ENCODE results near the gene ERC2.

The ERC2 gene

DNA sequence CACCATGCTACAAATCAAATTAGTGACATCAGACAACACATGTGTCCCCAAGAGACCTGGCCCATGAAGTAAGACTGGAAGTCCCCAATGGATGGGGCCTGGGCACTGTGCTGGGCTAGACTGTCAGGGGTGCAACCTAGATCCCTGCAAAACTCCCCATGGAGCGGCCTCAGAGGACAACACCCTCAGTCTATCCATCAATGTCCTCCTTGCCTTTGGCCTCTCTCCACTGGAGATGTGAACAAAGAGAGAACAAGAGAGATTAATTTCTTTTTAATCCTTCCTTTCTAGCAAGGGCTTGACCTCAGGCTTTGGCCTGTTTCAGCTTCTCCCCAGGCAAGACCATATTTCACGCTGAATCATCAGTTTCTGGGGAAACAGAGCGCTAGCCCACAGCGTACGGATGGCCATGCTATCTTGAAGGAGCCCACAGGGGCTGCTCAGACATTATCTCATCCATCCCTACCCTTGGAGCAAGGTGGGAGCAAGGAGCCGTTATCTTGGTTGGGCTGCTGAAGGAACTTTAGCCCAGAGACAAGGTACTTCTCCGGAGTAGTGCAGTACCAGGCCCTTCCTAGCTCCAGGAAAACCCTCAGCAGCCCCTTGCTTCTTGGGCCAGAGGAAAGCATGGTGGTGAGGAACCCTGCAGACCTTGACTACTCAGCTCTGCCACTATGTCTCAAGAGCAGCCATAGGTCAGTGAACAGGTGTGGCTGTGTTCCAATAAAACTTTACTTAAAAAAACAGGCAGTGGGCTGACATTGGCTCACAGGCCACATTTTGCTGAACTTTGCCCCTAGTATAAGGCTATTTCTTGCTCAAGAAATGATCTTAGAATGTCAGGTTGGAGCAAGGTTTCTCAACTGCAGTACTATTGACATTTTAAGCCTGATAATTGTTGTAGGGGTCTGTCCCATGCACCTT is 908.5 kb downstream of the ERC2 start:
- H3K4me1 ChIP-seq (ENCODE audit: control insufficient read depth, insufficient read depth, low read length, unreplicated experiment) = no peaks in the 10 kb centered on the region
- no peak overlapping the region for H3K27ac ChIP-seq (ENCODE audit: low read depth, low read length)
- H3K4me3 ChIP-seq (ENCODE audit: low read depth, low read length) = no peak overlapping the region
- no peaks in the 10 kb centered on the region for H3K27me3 ChIP-seq (ENCODE audit: insufficient read depth, low read length)
- no peaks in the 10 kb centered on the region for H3K79me2 ChIP-seq (ENCODE audit: control insufficient read depth, insufficient read depth, low read length, unreplicated experiment)
- no peaks in the 10 kb centered on the region for H3K36me3 ChIP-seq (ENCODE audit: insufficient read depth, low read length)
- H2AFZ ChIP-seq (ENCODE audit: low read length, unreplicated experiment) = no peak overlapping the region

DNA sequence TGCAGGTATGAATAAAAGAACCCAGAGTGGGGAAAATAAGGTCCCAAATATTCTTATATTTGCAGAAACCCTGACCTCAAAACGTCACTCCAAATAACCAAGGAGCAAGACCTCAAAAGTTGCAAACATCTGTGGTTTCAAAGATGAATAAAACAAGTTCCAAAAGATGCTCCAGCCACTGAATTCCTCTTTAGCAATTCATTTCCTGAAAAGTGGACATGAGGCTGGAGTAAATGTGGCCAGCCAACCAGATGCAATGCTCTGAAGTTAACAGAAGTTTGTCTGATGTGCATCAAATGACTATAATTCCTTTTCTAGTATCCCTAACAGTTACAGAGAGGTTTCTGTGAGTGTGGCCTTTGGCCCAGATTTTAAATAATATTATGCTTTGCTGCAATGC is 910.0 kb downstream of the ERC2 start:
- Histone ChIP-seq H3K4me3 (ENCODE audit: low read depth, low read length) (no peak overlapping the region), H3K4me1 (ENCODE audit: control insufficient read depth, insufficient read depth, low read length, unreplicated experiment) (no peaks in the 10 kb centered on the region), H3K27me3 (ENCODE audit: insufficient read depth, low read length) (no peaks in the 10 kb centered on the region), H3K27ac (ENCODE audit: low read depth, low read length) (no peak overlapping the region), H3K36me3 (ENCODE audit: insufficient read depth, low read length) (no peaks in the 10 kb centered on the region), H2AFZ (ENCODE audit: low read length, unreplicated experiment) (no peak overlapping the region), H3K79me2 (ENCODE audit: control insufficient read depth, insufficient read depth, low read length, unreplicated experiment) (no peaks in the 10 kb centered on the region)

DNA sequence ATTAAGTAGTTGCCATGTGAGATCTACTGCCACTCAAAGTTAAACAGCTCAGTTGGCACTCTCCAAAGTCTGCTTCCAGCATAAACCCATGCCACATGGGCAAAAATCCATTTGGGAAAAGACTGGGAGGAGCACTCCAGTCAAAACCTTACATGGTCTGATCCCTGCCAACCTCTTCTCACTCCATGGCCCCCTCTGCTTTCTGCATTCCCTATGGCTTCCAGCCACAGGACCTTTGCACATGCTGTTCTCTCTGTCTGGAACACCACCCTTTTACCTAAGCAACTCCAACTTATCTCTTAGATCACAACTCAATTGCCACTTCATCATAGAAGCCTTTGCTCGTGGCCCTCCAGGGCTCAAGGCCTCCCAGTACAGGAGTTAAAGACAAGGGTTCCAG is 910.7 kb downstream of the ERC2 start:
- Histone ChIP-seq H3K27me3 (ENCODE audit: insufficient read depth, low read length) (no peaks in the 10 kb centered on the region), H3K79me2 (ENCODE audit: control insufficient read depth, insufficient read depth, low read length, unreplicated experiment) (no peaks in the 10 kb centered on the region), H3K4me1 (ENCODE audit: control insufficient read depth, insufficient read depth, low read length, unreplicated experiment) (no peaks in the 10 kb centered on the region), H2AFZ (ENCODE audit: low read length, unreplicated experiment) (no peak overlapping the region), H3K36me3 (ENCODE audit: insufficient read depth, low read length) (no peaks in the 10 kb centered on the region), H3K4me3 (ENCODE audit: low read depth, low read length) (no peak overlapping the region), H3K27ac (ENCODE audit: low read depth, low read length) (no peak overlapping the region)

DNA sequence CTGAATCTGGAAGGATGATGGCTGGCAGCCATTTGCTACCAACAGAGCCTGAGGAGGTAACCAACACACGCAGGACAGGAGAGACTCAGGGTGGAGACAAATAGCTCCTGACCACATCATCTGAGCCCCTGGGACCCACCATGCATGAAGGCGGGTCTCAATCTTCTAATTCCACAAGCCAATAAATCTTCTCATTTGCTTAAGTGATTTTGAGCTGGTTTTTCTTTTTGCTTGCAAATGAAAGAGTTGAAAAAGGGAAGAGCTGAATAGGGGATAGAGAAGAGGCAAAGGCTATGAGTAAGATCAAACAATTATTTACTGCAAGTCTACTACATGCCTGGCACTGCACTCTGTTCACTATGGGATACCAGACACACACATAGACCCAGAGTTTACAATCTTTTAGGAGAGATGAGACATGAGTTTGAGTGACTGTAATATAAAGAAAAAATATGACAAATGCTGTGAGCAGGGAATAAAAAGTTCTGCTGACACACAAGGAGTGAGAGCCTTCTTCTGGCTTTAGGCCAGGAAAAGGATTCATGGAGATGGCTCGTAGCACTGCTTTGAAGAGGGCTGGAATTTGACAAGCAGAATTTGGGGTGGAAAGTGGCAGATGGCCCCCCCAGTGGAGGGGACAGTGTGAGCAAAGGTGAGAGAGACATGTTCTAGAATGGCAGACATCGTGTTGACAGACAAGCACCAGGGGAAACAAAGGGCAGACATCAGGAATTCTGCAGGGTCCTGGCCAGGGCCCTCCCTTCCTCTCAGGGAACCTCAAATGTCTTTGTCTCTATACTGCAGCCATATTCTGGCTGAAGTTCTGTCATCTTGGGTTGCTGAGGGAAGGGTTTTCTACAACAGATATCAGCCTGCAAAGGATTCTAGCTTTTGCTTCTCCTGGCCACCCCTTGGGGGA is 911.4 kb downstream of the ERC2 start:
- no peaks in the 10 kb centered on the region for H3K79me2 ChIP-seq (ENCODE audit: control insufficient read depth, insufficient read depth, low read length, unreplicated experiment)
- H2AFZ ChIP-seq (ENCODE audit: low read length, unreplicated experiment) = no peak overlapping the region
- H3K36me3 ChIP-seq (ENCODE audit: insufficient read depth, low read length) = no peaks in the 10 kb centered on the region
- no peaks in the 10 kb centered on the region for H3K27me3 ChIP-seq (ENCODE audit: insufficient read depth, low read length)
- no peak overlapping the region for H3K27ac ChIP-seq (ENCODE audit: low read depth, low read length)
- H3K4me3 ChIP-seq (ENCODE audit: low read depth, low read length) = no peak overlapping the region
- H3K4me1 ChIP-seq (ENCODE audit: control insufficient read depth, insufficient read depth, low read length, unreplicated experiment) = no peaks in the 10 kb centered on the region

DNA sequence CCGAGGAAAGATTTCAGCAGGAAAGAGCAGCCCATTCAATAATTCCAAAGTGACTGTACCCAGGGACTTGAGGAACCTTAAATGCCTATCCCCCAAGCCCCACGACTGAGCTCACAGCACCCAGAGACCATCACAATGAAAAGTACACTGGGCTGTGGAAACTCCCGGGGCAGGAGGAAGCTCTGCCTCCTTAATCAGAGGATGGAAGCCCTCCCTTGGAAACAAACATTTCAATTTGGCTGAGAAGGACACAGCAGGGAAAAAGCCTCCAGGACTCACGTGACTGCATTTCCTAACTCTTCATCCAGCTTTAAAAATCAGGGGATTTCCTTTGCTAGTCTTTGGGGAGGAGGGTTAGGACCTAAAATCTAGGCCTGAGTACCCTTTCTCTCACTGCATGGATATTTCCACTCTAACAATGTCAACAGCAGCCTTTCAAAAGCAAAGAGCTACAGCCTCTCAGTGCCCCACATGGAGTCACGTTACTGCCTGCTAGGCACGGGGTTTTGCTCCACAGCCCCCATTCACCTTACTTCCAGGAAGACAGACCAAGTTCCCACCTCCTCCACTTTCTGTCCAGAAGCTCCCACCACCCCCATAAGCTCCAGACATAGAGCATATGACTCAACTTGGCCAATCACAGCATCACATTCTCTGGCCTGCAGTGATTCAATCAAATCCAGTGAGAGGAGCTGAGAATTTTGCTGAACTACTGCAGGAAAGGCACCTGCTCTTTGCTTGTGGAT is 912.2 kb downstream of the ERC2 start:
- H3K27me3 ChIP-seq (ENCODE audit: insufficient read depth, low read length) = no peaks in the 10 kb centered on the region
- H3K4me3 ChIP-seq (ENCODE audit: low read depth, low read length) = no peak overlapping the region
- H3K27ac ChIP-seq (ENCODE audit: low read depth, low read length) = no peak overlapping the region
- H3K4me1 ChIP-seq (ENCODE audit: control insufficient read depth, insufficient read depth, low read length, unreplicated experiment) = no peaks in the 10 kb centered on the region
- no peak overlapping the region for H2AFZ ChIP-seq (ENCODE audit: low read length, unreplicated experiment)
- H3K79me2 ChIP-seq (ENCODE audit: control insufficient read depth, insufficient read depth, low read length, unreplicated experiment) = no peaks in the 10 kb centered on the region
- H3K36me3 ChIP-seq (ENCODE audit: insufficient read depth, low read length) = no peaks in the 10 kb centered on the region

DNA sequence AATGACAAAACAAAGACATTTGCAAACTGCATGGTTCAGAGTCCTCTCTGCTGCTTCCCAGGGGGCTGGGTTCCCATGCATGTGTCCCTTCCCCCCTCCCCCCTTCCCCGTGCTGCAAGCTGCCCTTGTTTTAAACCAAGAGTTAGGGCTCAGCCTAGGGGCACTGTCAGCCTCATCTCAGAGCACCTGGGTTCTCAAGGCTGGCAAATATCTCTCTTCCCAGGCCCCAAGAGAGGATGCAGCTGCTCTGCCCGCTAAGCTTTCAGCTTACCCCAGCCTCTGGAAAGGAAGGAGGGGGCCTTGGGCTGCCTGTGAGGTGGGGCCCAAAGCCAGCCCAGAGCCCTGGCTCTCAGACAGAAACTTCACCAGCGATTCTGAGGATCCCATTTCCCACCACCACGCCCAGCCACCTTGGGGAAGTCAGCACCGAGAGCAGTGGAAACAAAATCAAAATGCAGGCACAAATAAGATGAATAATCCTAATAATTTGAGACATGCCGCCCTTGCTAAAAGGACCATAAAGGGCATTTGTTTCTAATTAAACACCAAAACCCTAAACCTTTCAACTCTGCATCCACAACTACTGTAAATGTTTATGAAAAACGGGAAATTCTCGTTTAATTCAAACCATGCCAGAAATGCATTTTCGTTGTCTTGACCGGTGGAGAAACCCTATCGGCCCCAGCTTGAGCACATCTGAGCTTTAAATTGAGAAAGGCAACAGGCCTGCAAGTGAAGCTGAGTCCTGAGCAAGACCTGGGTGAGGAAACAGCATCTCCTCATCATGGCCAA is 913.4 kb downstream of the ERC2 start:
- no peaks in the 10 kb centered on the region for H3K27me3 ChIP-seq (ENCODE audit: insufficient read depth, low read length)
- H2AFZ ChIP-seq (ENCODE audit: low read length, unreplicated experiment) = no peak overlapping the region
- H3K36me3 ChIP-seq (ENCODE audit: insufficient read depth, low read length) = no peaks in the 10 kb centered on the region
- no peak overlapping the region for H3K27ac ChIP-seq (ENCODE audit: low read depth, low read length)
- no peaks in the 10 kb centered on the region for H3K79me2 ChIP-seq (ENCODE audit: control insufficient read depth, insufficient read depth, low read length, unreplicated experiment)
- H3K4me3 ChIP-seq (ENCODE audit: low read depth, low read length) = no peak overlapping the region
- H3K4me1 ChIP-seq (ENCODE audit: control insufficient read depth, insufficient read depth, low read length, unreplicated experiment) = no peaks in the 10 kb centered on the region

DNA sequence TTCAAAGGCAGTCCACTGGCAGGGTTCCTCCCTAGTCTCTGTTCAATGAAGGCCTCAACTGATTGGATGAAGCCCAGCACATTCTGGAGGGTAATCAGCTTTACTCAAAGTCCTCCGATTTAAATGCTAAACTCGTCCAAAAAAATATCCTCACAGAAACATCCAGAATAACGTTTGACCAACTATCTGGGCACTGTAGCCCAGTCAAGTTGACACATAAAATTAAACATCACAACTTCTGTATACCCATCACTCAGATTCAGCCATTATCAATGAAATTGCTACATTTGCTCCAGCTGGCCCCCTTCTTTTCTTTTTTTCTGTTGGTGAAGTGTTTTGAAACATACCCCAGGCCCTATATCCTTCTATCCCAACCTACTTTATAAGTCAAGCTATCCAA is 916.6 kb downstream of the ERC2 start:
- Histone ChIP-seq H2AFZ (ENCODE audit: low read length, unreplicated experiment) (no peak overlapping the region), H3K27ac (ENCODE audit: low read depth, low read length) (no peak overlapping the region), H3K79me2 (ENCODE audit: control insufficient read depth, insufficient read depth, low read length, unreplicated experiment) (no peaks in the 10 kb centered on the region), H3K4me3 (ENCODE audit: low read depth, low read length) (no peak overlapping the region), H3K27me3 (ENCODE audit: insufficient read depth, low read length) (no peaks in the 10 kb centered on the region), H3K36me3 (ENCODE audit: insufficient read depth, low read length) (no peaks in the 10 kb centered on the region), H3K4me1 (ENCODE audit: control insufficient read depth, insufficient read depth, low read length, unreplicated experiment) (no peaks in the 10 kb centered on the region)

DNA sequence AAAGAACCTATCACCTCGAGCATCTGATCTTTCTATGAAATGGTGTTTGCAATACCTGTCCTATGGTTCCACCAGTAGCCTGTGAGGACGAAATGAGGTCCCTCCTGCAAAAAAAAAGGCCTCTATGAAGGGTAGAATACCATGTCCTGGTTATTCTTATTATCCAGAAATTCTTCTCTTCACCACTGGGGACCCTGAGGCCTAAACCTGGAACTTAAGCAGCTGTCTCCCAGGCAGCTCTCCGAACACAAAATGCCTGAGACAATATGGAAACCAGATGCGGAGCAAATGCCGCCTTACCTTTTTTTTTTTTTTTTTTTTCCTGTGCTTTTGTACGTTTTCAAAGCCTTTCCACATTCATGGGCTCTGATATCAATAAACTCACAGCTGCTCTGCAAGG is 919.1 kb downstream of the ERC2 start:
- Histone ChIP-seq H3K4me1 (ENCODE audit: control insufficient read depth, insufficient read depth, low read length, unreplicated experiment) (no peaks in the 10 kb centered on the region), H3K27me3 (ENCODE audit: insufficient read depth, low read length) (no peaks in the 10 kb centered on the region), H2AFZ (ENCODE audit: low read length, unreplicated experiment) (no peak overlapping the region), H3K79me2 (ENCODE audit: control insufficient read depth, insufficient read depth, low read length, unreplicated experiment) (no peaks in the 10 kb centered on the region), H3K36me3 (ENCODE audit: insufficient read depth, low read length) (no peaks in the 10 kb centered on the region), H3K27ac (ENCODE audit: low read depth, low read length) (no peak overlapping the region), H3K4me3 (ENCODE audit: low read depth, low read length) (no peak overlapping the region)

DNA sequence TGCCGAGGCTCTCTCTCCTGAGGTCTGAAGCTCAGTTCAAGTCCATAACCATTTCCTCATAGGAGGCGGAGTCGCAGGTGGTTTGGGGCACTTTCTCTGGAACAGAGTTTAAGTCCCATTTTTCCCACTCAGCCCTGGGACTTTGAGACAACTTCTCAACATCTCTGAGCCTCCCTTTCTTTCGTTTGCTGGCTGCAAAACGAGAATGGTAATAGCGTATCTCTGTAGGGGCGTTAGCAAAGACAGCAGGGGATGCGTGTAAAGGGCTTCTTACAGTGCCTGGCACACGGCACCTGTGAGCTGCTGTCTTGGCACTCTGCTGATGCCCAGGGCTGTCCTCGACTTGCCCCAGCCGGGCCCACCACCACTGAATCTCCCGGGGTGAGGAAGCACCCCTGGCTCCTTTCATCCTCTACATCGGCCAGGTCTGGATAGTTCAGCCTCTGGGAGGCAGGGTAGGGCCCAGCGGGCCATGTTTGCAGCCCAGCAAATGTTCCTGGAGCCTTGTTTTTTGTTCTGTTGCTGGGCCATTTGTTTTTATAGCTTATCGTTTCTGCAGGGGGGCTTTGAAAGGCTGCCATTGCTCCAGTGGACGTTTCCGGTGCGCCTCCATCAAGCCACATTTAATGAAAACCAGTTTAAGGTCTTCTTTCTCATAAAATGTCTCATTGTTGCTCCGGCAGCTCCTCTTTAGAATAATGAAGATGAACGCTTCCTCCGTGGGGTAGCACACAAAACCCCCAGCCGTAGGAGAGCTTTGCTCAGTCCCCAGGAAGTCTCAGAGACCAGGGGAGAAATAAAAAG is 921.2 kb downstream of the ERC2 start:
- no peaks in the 10 kb centered on the region for H3K36me3 ChIP-seq (ENCODE audit: insufficient read depth, low read length)
- no peaks in the 10 kb centered on the region for H3K27me3 ChIP-seq (ENCODE audit: insufficient read depth, low read length)
- H3K4me3 ChIP-seq (ENCODE audit: low read depth, low read length) = no peak overlapping the region
- no peak overlapping the region for H2AFZ ChIP-seq (ENCODE audit: low read length, unreplicated experiment)
- H3K27ac ChIP-seq (ENCODE audit: low read depth, low read length) = no peak overlapping the region
- H3K4me1 ChIP-seq (ENCODE audit: control insufficient read depth, insufficient read depth, low read length, unreplicated experiment) = no peaks in the 10 kb centered on the region
- no peaks in the 10 kb centered on the region for H3K79me2 ChIP-seq (ENCODE audit: control insufficient read depth, insufficient read depth, low read length, unreplicated experiment)
